IPS-15b (cell line): ENCODE data around the gene GPANK1.

Experiments
- H3K27me3 ChIP-seq: one replicate; pipeline ENCODE4 v1.6.1; 2013; ENCODE audit warnings: low read length; ENCODE audit not compliant: control insufficient read depth, insufficient read depth
- H3K36me3 ChIP-seq: one replicate; pipeline ENCODE4 v1.6.1; 2013; ENCODE audit warnings: low read length; ENCODE audit not compliant: control insufficient read depth, insufficient read depth
- H3K4me1 ChIP-seq: one replicate; pipeline ENCODE4 v1.6.1; 2013; ENCODE audit warnings: mild to moderate bottlenecking, low read length; ENCODE audit not compliant: control insufficient read depth, insufficient read depth
- H3K4me3 ChIP-seq: one replicate; pipeline ENCODE4 v1.5.1; 2013; ENCODE audit warnings: low read depth, low read length
- H3K9ac ChIP-seq: one replicate; pipeline ENCODE4 v1.6.1; 2013; ENCODE audit warnings: low read depth, mild to moderate bottlenecking, low read length
- H3K9me3 ChIP-seq: one replicate; pipeline ENCODE4 v1.6.1; 2013; ENCODE audit warnings: mild to moderate bottlenecking, low read length; ENCODE audit not compliant: control insufficient read depth, insufficient read depth

The GPANK1 gene

DNA sequence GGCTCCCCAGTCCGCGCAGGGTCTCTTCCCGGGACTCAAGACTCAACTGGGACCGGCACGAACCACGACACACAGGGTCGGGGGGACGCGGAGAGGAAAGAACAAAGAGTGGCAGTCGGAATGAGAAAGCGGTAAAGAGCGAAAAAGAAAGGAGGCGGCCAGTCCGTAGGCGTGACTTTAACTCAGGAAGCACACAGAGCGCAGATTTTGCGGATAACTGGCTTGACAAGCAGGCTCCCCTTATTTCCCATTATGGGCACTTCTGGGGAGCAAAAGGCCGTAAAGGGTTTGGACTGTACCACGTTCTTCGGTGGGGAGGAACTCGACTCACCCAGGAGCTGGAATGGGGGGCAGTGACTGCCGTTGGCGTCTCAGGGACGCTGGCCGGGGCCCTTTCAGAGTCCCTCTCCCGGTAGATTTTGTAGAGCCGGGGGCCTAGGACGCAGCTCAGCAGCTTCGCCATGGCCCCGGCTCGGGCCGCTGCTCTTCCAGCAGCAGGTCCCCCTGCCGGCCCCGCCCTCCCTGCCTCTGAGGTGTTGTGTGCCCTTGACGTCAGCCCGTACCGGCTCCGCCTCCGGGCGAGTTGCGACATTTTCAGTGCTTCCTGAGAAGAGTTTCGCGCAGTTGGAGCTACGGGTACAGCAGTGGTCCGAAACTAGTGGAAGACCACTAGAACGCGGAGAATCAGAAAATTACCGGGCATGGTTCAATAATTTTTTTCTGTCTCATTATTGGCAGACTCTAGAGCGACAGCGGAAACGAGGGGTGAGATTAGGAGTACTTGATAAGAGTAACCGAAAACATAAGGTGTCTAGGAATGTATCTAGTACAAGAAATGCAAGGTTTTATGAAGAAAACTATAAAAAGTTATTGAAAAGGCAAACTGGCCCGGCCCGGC, 38.3 kb upstream of the GPANK1 start, which contains the start of gene ABHD16A:
Gene ABHD16A, minus strand, starts transcription at position 506 of the 898 bp plus-strand sequence. Its CDS starts 43 bp downstream, at position 463.
- Histone ChIP-seq H3K9me3 (no peaks in the 10 kb centered on the region), H3K36me3 (peaks cover 7% of the 10 kb centered on the region), H3K4me3 (peak within 1 kb of the TSS; percentile 95), H3K27me3 (no peaks in the 10 kb centered on the region), H3K9ac (peak within 1 kb of the TSS; percentile 90), H3K4me1 (peaks cover 2% of the 10 kb centered on the region)

DNA sequence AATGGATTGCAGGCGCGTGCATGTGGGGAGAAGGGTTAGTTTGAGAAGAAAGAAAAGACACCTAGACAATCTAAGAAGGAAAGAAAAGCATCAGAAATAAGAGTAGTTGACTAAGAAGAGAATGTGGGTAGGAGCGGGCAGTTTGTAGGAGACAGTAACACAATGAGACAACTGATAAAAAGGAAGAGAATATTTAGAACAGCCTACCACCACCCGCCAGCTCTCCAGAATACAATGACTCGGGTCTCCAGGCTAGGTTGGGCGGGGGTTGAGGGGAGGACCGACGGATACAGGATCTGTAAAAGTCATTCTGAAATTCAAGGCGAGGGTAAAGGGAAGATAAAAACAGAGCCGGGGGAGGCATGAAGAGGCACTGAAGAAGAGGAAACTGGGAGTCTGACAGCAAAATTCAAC, 37.6 kb upstream of the GPANK1 start:
- Histone ChIP-seq H3K9ac (peak overlapping the region; percentile 90), H3K4me3 (peak overlapping the region; percentile 95), H3K36me3 (peaks cover 7% of the 10 kb centered on the region), H3K9me3 (no peaks in the 10 kb centered on the region), H3K4me1 (peaks cover 2% of the 10 kb centered on the region), H3K27me3 (no peaks in the 10 kb centered on the region)

DNA sequence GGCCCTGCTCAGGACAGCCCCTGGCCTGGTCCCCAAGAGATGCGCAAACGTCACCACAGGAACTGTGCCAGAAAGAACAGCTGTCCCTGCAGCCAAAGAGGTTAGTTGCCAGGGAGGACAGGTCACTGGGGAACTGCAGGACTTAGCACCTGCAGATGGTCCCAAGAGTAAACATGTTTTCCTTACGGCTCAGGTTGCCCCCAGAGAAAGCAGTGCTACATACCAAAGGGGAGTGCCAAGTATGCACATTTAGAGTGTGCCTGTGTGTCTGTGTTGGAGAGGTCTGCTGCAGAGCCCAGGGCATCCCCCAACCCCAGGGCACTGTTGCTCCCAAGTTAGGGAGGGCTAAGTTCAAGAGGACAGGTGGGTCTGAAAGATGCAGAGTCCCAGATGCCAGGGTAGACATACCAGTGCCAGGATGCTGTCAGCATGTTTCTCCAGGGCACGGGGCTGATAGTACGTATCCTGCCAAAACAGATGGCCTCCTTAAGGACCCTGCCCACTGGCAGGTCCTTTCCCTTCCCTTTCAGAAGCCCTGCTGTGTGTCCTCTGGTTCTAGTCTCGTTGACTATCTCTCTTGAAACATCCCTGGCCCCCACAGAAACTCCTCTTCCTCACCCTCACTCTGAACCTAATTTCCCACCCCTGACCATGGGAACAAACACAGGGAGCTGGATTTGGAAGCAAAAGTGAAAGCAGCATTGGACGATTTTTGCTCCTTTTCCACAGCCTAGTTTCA, 37.0 kb upstream of the GPANK1 start:
- H3K9ac ChIP-seq, result peak overlapping the region; percentile 90
- H3K27me3 ChIP-seq, result no peaks in the 10 kb centered on the region
- peak overlapping the region; percentile 95 for H3K4me3 ChIP-seq
- H3K36me3 ChIP-seq, result peaks cover 9% of the 10 kb centered on the region
- no peaks in the 10 kb centered on the region for H3K9me3 ChIP-seq
- peaks cover 2% of the 10 kb centered on the region for H3K4me1 ChIP-seq

DNA sequence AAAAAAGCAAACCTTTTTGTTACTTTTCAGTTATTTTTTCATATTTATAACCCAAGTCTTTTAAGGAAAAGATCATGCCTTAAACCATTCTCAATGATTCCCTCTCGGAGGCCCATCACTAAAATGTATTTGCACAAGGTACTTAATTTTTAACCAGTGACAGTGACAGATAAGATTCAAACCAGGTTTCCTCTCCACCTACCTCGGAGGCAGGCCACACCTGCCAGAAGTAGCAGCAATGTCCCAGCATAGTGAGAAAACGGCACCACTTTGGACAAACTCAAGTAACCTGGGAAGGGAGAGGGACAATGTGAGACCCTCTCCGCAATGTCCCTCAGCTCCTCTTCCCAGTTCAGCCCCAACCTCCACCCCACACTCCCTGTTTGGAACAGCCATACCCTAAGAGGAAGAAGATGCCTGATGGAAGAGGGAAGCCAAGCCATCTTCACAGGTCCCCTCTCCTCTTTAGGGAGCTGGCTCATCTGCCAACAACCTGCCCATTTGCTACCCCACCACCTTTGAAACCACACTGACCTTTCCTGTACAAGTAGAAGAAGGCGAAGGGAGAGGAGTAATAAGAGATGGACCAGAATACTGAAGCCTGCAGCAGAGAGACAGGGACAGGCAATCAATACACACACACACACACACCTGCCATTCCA, 36.1 kb upstream of the GPANK1 start:
- no peaks in the 10 kb centered on the region for H3K9me3 ChIP-seq
- H3K36me3 ChIP-seq, result peaks cover 12% of the 10 kb centered on the region
- no peak overlapping the region for H3K9ac ChIP-seq
- no peak overlapping the region for H3K4me3 ChIP-seq
- peaks cover 2% of the 10 kb centered on the region for H3K4me1 ChIP-seq
- H3K27me3 ChIP-seq, result no peaks in the 10 kb centered on the region

DNA sequence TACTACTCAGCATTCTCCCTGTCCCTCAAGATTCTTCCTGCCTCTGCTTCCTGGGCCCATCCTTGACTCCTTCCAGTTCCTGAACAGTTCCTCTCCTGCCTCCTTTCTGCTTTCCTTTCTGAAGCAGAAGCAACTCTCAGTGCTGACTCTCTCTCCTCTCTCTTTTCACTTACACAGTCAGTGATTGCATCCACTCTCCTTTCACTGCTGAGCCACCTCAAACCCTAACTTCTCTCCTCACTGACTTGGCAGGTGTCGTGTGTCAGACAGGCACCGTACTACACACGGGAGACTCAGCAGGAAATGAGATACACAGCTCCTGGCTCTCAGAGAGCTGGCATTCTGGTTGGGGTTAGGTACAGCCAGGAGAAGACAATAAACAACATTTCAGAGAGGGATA, 32.8 kb upstream of the GPANK1 start:
- H3K27me3 ChIP-seq, result no peaks in the 10 kb centered on the region
- no peak overlapping the region for H3K4me3 ChIP-seq
- H3K9ac ChIP-seq, result no peak overlapping the region
- peaks cover 16% of the 10 kb centered on the region for H3K36me3 ChIP-seq
- H3K4me1 ChIP-seq, result peaks cover 2% of the 10 kb centered on the region
- no peaks in the 10 kb centered on the region for H3K9me3 ChIP-seq

DNA sequence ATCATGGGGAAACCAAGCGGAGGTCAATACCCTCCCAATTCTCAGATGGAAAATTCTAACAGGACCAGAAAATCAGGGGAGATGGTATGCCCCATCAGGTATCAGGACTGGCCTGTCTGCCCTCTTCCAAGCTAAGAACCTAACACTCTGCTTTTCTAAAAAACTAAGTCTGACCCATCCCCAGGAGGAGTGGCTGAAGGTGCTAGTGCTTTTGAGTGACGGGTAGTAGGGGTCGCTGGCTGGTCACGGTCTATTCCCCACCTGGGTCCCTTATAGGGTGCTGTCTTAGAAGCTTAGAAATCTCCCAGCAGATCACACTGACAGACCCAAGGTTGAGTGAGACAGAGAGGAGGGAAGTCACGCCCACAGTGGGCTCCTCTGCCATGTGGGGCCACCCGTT, 28.7 kb upstream of the GPANK1 start:
- Histone ChIP-seq H3K27me3 (no peaks in the 10 kb centered on the region), H3K9ac (no peak overlapping the region), H3K4me3 (no peak overlapping the region), H3K36me3 (peaks cover 27% of the 10 kb centered on the region), H3K9me3 (no peaks in the 10 kb centered on the region), H3K4me1 (peaks cover 2% of the 10 kb centered on the region)

DNA sequence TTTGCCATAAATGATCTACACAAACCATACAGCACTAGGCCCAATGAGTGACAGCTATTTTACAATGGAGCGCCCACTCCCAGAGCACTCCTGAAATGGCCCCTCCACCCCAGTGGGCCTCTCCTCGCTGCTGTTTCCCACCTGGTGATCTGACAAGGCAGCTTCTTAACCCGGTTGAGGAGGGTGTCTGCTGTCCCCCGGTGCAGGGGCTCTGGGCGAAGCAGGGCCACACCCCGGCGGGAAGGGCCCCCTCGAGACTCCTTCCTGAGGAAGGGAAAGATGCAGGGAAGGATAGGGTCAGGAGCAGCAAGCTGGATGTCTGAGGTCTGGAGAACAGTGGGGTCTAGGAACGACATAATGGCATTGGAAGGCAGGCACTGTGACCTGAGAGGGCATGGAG, 28.1 kb upstream of the GPANK1 start:
- Histone ChIP-seq H3K9ac (no peak overlapping the region), H3K4me1 (peaks cover 2% of the 10 kb centered on the region), H3K4me3 (no peak overlapping the region), H3K27me3 (no peaks in the 10 kb centered on the region), H3K36me3 (peaks cover 28% of the 10 kb centered on the region), H3K9me3 (no peaks in the 10 kb centered on the region)

- Histone ChIP-seq H3K36me3 (peaks cover 34% of the 10 kb centered on the region), H3K9me3 (no peaks in the 10 kb centered on the region), H3K4me3 (no peak overlapping the region)
Observed at GRCh38 chr6:31692353-31692752, 27.6 kb upstream of the GPANK1 start.

DNA sequence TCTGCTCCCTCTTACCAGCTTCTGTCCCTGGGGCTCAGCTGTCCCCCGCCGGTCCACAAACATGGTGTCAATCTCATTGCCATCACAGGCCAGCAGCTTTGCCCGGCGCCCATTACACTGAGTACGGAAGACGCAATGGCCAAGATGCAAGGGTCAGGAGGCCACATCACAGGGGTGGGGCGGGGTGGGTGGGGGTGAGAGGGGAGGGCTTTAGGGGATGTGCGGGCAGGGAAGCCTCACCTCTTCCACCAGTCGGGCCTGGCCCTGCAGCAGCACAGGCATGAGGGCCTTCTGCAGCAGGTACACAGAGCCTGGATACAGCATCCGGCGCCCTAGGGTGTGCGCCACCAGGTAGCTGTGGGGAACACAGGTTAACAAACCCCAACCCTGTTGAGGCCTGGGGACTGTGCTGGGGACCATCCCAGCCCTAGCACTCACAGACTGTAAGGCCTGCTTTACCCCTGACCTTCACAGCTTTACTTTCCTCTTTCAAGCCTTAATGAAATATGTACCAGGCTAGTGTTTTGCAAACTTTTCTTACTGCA, 26.8 kb upstream of the GPANK1 start:
- no peaks in the 10 kb centered on the region for H3K9me3 ChIP-seq
- no peak overlapping the region for H3K9ac ChIP-seq

More at GRCh38 chr6:31692353-31692752, 27.6 kb upstream of the GPANK1 start:
- no peaks in the 10 kb centered on the region for H3K27me3 ChIP-seq
- peaks cover 2% of the 10 kb centered on the region for H3K4me1 ChIP-seq
- H3K9ac ChIP-seq, result no peak overlapping the region

GRCh38 chr6:31691078-31691463, 26.3 kb upstream of the GPANK1 start:
- Histone ChIP-seq H3K9ac (no peak overlapping the region), H3K4me3 (no peak overlapping the region), H3K27me3 (no peaks in the 10 kb centered on the region), H3K36me3 (peaks cover 32% of the 10 kb centered on the region), H3K4me1 (peaks cover 2% of the 10 kb centered on the region), H3K9me3 (no peaks in the 10 kb centered on the region)

More for the DNA sequence above, 26.8 kb upstream of the GPANK1 start:
- H3K4me3 ChIP-seq, result no peak overlapping the region
- H3K4me1 ChIP-seq, result peaks cover 2% of the 10 kb centered on the region
- peaks cover 33% of the 10 kb centered on the region for H3K36me3 ChIP-seq
- H3K27me3 ChIP-seq, result no peaks in the 10 kb centered on the region
